ENCODE measurements around the gene SPEM1.

DNA sequence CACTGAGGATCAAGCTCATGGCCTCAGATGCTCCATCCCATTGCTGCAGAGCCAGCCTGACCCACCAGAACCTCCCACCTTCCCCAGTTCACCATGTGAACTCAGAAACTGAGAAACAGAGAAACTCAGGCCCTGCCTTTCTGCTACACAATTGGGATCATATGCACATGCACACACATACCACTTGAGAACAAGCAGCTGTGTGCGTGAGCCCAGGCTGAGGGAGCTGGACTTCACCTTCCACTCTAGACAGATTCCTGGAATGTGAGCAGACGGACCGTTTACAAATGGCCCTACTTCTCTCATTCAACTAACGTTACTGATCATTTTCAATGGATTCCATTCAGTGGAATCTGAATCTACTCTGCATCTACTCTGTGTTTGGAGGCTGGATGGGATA is 3.6 kb downstream of the SPEM1 start:
- TF ChIP-seq EZH2 (IDR thresholded peaks at IDR 0.05; ENCODE audit: borderline replicate concordance): no peak
- TF ChIP-seq, protein P1, sequence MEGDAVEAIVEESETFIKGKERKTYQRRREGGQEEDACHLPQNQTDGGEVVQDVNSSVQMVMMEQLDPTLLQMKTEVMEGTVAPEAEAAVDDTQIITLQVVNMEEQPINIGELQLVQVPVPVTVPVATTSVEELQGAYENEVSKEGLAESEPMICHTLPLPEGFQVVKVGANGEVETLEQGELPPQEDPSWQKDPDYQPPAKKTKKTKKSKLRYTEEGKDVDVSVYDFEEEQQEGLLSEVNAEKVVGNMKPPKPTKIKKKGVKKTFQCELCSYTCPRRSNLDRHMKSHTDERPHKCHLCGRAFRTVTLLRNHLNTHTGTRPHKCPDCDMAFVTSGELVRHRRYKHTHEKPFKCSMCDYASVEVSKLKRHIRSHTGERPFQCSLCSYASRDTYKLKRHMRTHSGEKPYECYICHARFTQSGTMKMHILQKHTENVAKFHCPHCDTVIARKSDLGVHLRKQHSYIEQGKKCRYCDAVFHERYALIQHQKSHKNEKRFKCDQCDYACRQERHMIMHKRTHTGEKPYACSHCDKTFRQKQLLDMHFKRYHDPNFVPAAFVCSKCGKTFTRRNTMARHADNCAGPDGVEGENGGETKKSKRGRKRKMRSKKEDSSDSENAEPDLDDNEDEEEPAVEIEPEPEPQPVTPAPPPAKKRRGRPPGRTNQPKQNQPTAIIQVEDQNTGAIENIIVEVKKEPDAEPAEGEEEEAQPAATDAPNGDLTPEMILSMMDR (IDR thresholded peaks at IDR 0.05; ENCODE audit: poor library complexity): no peak
